SK-N-SH (cell line): ENCODE data around the gene ABLIM2.

Experiments
- CHD2 ChIP-seq: fragments of 150-350 bp; IDR thresholded peaks from 2 replicates; pipeline ENCODE4 v1.6.1; 2018; ENCODE audit warnings: low read length; ENCODE audit not compliant: partially characterized antibody
- EP300 ChIP-seq, 2 experiments: IDR thresholded peaks; 2 replicates each; pipeline versions ENCODE4 v1.4.0 to v1.6.1; 2012; ENCODE audit warnings: borderline replicate concordance in 1 of 2, low read depth in 1 of 2, low read length in 1 of 2
- EZH2phosphoT487 ChIP-seq: fragments of 200-600 bp; sonication (generic); IDR thresholded peaks from 2 replicates; pipeline ENCODE4 v1.6.1; 2017; ENCODE audit warnings: low read depth, mixed run types, mild to moderate bottlenecking, antibody characterized with exemption, moderate library complexity, borderline replicate concordance
- POLR2AphosphoS5 ChIP-seq: IDR thresholded peaks from 2 replicates; pipeline ENCODE4 v1.6.1; 2012; ENCODE audit warnings: low read depth, low read length
- RAD21 ChIP-seq: IDR thresholded peaks from 2 replicates; pipeline ENCODE4 v1.6.1; 2012; ENCODE audit warnings: mild to moderate bottlenecking, low read length
- RXRA ChIP-seq: IDR thresholded peaks from 2 replicates; pipeline ENCODE4 v1.4.0; 2012; ENCODE audit warnings: low read depth, mild to moderate bottlenecking, borderline replicate concordance
- TF ChIP-seq, protein P1 (sequence below): IDR thresholded peaks from 2 replicates; pipeline ENCODE4 v1.4.0; 2012; ENCODE audit warnings: low read depth
- TF ChIP-seq, protein P2 (sequence below): fragments of 200-600 bp; sonication (generic); IDR thresholded peaks from 2 replicates; pipeline ENCODE4 v1.6.1; 2017; ENCODE audit warnings: antibody characterized with exemption, mild to moderate bottlenecking, moderate library complexity

DNA sequence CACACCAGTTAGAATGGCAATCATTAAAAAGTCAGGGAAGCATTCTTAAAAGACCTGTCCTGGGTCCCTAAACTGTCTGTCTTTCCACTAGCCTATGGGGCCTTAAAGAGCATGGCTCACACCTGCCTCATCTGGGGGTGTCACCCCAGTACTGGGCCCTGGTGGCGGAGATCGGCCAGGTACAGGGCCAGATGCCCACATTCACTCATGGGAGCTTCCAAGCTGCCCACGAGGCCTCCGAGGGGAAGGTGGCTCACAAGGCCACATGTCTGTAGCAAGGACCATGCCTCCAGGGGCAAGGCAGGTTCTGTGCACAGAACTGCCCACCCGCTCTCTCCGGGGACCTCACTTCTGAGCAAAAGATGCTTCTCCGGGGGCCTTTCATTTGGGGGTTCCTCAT, 163.5 kb downstream of the ABLIM2 start:
- TF ChIP-seq CHD2, result no peak
- TF ChIP-seq, protein P1, sequence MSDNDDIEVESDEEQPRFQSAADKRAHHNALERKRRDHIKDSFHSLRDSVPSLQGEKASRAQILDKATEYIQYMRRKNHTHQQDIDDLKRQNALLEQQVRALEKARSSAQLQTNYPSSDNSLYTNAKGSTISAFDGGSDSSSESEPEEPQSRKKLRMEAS, result no peak
- no peak for TF ChIP-seq EP300 (IDR thresholded peaks at IDR 0.05; ENCODE audit: borderline replicate concordance in 1 of 2, low read depth in 1 of 2, low read length in 1 of 2)
- no peak for TF ChIP-seq POLR2AphosphoS5
- TF ChIP-seq, protein P2, sequence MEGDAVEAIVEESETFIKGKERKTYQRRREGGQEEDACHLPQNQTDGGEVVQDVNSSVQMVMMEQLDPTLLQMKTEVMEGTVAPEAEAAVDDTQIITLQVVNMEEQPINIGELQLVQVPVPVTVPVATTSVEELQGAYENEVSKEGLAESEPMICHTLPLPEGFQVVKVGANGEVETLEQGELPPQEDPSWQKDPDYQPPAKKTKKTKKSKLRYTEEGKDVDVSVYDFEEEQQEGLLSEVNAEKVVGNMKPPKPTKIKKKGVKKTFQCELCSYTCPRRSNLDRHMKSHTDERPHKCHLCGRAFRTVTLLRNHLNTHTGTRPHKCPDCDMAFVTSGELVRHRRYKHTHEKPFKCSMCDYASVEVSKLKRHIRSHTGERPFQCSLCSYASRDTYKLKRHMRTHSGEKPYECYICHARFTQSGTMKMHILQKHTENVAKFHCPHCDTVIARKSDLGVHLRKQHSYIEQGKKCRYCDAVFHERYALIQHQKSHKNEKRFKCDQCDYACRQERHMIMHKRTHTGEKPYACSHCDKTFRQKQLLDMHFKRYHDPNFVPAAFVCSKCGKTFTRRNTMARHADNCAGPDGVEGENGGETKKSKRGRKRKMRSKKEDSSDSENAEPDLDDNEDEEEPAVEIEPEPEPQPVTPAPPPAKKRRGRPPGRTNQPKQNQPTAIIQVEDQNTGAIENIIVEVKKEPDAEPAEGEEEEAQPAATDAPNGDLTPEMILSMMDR, result no peak
- TF ChIP-seq RXRA, result no peak
- no peak for TF ChIP-seq RAD21
- no peak for TF ChIP-seq EZH2phosphoT487
